Measurements from ENCODE around the gene EPS8L3. TPM values are rescaled to one million over a fixed set of nuclear protein-coding genes. Genes with fewer than 3 reads are reported as not detected.

EPS8L3 gene
- total and polyA plus RNA-seq, 10 of the 15 experiments (the other 5 are each of a cell fraction or from before 2014, with no cell fraction given) = not detected

GRCh38 chr1:109776206-109776835, 12.6 kb upstream of the EPS8L3 start:
- no peak for DNase-seq (ENCODE audit: low read depth, low spot score)

More at GRCh38 chr1:109776206-109776835, 12.6 kb upstream of the EPS8L3 start:
- intact Hi-C loops (cut with micrococcal nuclease; ENCODE audit: unreplicated experiment) (loop anchor here (5.0 kb wide), 1 partner anchor 136 kb away; the partner anchor contains the start of gene CSF1), in situ Hi-C loops (cut with MboI) (loop anchor here (5.0 kb wide), 1 partner anchor 206 kb away; the partner anchor contains the start of gene AHCYL1)
- TF ChIP-seq CEBPZ (IDR thresholded peaks at IDR 0.05; ENCODE audit: low read depth, low read length) (no peak), HDAC2 (IDR thresholded peaks at IDR 0.05) (no peak), PRDM15 (CRISPR knock-in tag; IDR thresholded peaks at IDR 0.05) (no peak), RUNX3 (IDR thresholded peaks at IDR 0.05; ENCODE audit: low read length) (no peak), HSF1 (IDR thresholded peaks at IDR 0.05; ENCODE audit: low read depth, low read length) (no peak), ZNF207 (IDR thresholded peaks at IDR 0.05; ENCODE audit: borderline replicate concordance) (no peak), POLR2AphosphoS2 (IDR thresholded peaks at IDR 0.05; ENCODE audit: low read depth, low read length) (no peak)
- WGBS (ENCODE audit: insufficient coverage, insufficient replicate concordance, low lambda C conversion rate, missing lambda C conversion rate) = 47% methylated on average over 6 of the region's 6 CpGs
- no peaks in the 10 kb centered on the region for H3K4me1 ChIP-seq (ENCODE audit: control insufficient read depth, insufficient read depth, low read length)
- no peak overlapping the region for H3K4me2 ChIP-seq (ENCODE audit: control insufficient read depth, insufficient read depth)
- ATAC-seq = no peak
- H4K20me1 ChIP-seq (ENCODE audit: control insufficient read depth, insufficient read depth) = no peaks in the 10 kb centered on the region
- no peak overlapping the region for H2AFZ ChIP-seq (ENCODE audit: control insufficient read depth, low read depth, low read length)
- H3K79me2 ChIP-seq (ENCODE audit: control insufficient read depth, insufficient read depth, low read length) = no peaks in the 10 kb centered on the region
- no peak overlapping the region for H3K9ac ChIP-seq (ENCODE audit: control insufficient read depth, insufficient read depth, low read length)
- H3K36me3 ChIP-seq (ENCODE audit: control insufficient read depth in 2 of 2, insufficient read depth in 2 of 2, low read length in 1 of 2) = no peaks in the 10 kb centered on the region
- no peak overlapping the region for H3K4me3 ChIP-seq
- ChIA-PET RAD21 (ENCODE audit: unreplicated experiment) (interaction anchor here (0.7 to 14.8 kb wide), 14 partner anchors 12 to 253 kb away, joined by 3 to 390 read pairs (median 6); partner anchors contain the start of genes AHCYL1 and GSTM4), POLR2A (interaction anchor here (2.8 kb wide), 1 partner anchor 208 kb away, joined by 23 read pairs; the partner anchor contains the start of gene AHCYL1), CTCF (interaction anchor here (0.6 to 27.2 kb wide), 34 partner anchors 9 to 305 kb away, joined by 3 to 759 read pairs (median 4); partner anchors contain the start of genes AHCYL1 and GNAI3), SMC1A (ENCODE audit: uncharacterized antibody, unreplicated experiment) (interaction anchor here (0.7 to 23.1 kb wide), 22 partner anchors 11 to 261 kb away, joined by 3 to 431 read pairs (median 4); partner anchors contain the start of genes AHCYL1 and GSTM1)
- BruUV-seq (replicated peaks) = no TSS peak
- peaks cover 5% of the 10 kb centered on the region for H3K9me3 ChIP-seq (replicated peaks; ENCODE audit: control insufficient read depth, insufficient read depth, low read length)
- no peak for FAIRE-seq
- H3K27me3 ChIP-seq (replicated peaks in 1 of 2; ENCODE audit: control insufficient read depth in 2 of 2, insufficient read depth in 2 of 2, low read length in 1 of 2) = 0 out of 4 replicates have a peak, but pooled peaks cover 0 to 2% of the 10 kb centered on the region in 2 experiments
- H3K27ac ChIP-seq (ENCODE audit: control insufficient read depth, insufficient read depth) = no peak overlapping the region

All from GM12878 (cell line).